ENCODE measurements around the gene PCNX2.

DNA sequence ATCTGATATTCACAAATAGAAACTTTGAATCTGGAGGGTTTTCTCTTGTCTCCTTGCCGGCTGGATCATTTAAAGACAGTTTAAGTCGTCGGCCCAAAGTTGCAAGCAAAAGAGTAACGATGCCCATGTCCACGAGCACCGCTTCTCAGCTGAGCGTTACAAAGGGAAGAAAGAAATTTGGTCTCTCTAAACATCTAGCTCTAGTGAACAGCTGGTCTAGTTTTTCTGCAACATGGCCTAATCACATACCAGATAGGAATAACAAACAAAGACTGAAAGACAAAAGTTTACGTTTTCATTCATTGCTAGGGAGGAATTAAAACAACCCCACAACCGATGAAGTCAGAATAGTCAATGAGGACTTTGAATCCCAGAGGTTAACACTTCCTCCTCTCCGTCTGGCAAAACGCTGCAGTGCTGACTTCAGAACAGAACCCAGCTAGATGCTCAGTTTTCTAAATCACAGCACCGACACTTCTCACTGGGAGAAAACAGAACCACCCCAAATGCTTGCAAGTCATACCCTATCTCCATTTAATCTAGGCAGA lies 275.7 kb downstream of the PCNX2 start:
- TF ChIP-seq, protein P1, sequence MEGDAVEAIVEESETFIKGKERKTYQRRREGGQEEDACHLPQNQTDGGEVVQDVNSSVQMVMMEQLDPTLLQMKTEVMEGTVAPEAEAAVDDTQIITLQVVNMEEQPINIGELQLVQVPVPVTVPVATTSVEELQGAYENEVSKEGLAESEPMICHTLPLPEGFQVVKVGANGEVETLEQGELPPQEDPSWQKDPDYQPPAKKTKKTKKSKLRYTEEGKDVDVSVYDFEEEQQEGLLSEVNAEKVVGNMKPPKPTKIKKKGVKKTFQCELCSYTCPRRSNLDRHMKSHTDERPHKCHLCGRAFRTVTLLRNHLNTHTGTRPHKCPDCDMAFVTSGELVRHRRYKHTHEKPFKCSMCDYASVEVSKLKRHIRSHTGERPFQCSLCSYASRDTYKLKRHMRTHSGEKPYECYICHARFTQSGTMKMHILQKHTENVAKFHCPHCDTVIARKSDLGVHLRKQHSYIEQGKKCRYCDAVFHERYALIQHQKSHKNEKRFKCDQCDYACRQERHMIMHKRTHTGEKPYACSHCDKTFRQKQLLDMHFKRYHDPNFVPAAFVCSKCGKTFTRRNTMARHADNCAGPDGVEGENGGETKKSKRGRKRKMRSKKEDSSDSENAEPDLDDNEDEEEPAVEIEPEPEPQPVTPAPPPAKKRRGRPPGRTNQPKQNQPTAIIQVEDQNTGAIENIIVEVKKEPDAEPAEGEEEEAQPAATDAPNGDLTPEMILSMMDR (IDR thresholded peaks at IDR 0.05) = no peak
- no peak for TF ChIP-seq POLR2A (IDR thresholded peaks at IDR 0.05)
